Ovary (tissue), 9 donors: ENCODE results near the gene FYN. TPM values are rescaled to one million over a fixed set of nuclear protein-coding genes. Genes with fewer than 3 reads are reported as not detected.

Experiments
- DNase-seq, 5 donors: peaks; one replicate each; pipeline ENCODE4 v3.0.0-alpha.2; 2019 to 2020
- H3K27ac ChIP-seq, 2 donors: fragments of 200-600 bp; one replicate each; pipeline versions ENCODE4 v1.5.1 to v1.8.0; 2019 to 2022
- H3K27me3 ChIP-seq: fragments of 200-600 bp; one replicate; pipeline ENCODE4 v1.8.0; 2022
- H3K36me3 ChIP-seq: fragments of 200-600 bp; sonication (generic); one replicate; pipeline ENCODE4 v1.5.1; 2019
- H3K4me1 ChIP-seq: one replicate; pipeline ENCODE4 v1.8.1; 2013; ENCODE audit warnings: mild to moderate bottlenecking, moderate library complexity; ENCODE audit not compliant: insufficient read depth
- H3K4me3 ChIP-seq: fragments of 200-600 bp; sonication (generic); one replicate; pipeline ENCODE4 v1.5.1; 2017
- H3K9me3 ChIP-seq, 2 donors: fragments of 200-600 bp in 1 of 2; sonication (generic) in 1 of 2; one replicate each; pipeline versions ENCODE4 v1.5.1 to v1.8.1; 2013 to 2019; ENCODE audit warnings: mild to moderate bottlenecking in 1 of 2, moderate library complexity in 1 of 2
- CTCF ChIP-seq, 3 donors: fragments of 450-650 bp in 2 of 3; fragments of 200-600 bp in 1 of 3; IDR thresholded peaks; one replicate each; pipeline versions ENCODE4 v1.5.1 to v1.8.0; 2016 to 2022; ENCODE audit warnings: antibody characterized with exemption in 3 of 3, mild to moderate bottlenecking in 1 of 3
- EP300 ChIP-seq: sonication (generic); formaldehyde crosslinking; IDR thresholded peaks from one replicate; pipeline ENCODE4 v1.6.1; 2017; ENCODE audit warnings: antibody characterized with exemption
- POLR2A ChIP-seq: fragments of 450-650 bp; IDR thresholded peaks from one replicate; pipeline ENCODE4 v1.6.1; 2017; ENCODE audit warnings: antibody characterized with exemption, mild to moderate bottlenecking, moderate library complexity
- WGBS, 3 donors: extraction: QIAGEN DNeasy Blood & Tissue Kit in 1 of 3; methylation state at CpG; one replicate each; pipeline versions ENCODE4 v1.1.5 to v1.1.7; 2013 to 2017; 5-methylcytosine and 5-hydroxymethylcytosine counted together
- intact Hi-C, 4 donors: fragments of 100-400 bp; cut with DNase I; formaldehyde crosslinking; loops; one replicate each; pipeline versions ENCODE4 v1.11.0 to v1.15.1; 2022 to 2023
- polyA plus RNA-seq, 2 donors: library from polyadenylated mRNA; stranded (reverse); fragments of 200-250 nt in 1 of 2; fragments of 350-450 nt in 1 of 2; fragmentation: Illumina TruSeq in 1 of 2; extraction: RNeasy Lipid Tissue Mini Kit (QIAGEN cat#74804) in 1 of 2; gene quantifications; one replicate each; pipeline ENCODE4 v1.2.3, GENCODE V29; 2013 to 2014
- total RNA-seq, 7 donors: library from RNA; depleted of rRNA in 2 of 7; stranded (reverse); fragments of >200 nt in 2 of 7; fragmentation: NEBNext Ultra II Directional in 3 of 7; extraction: Animal tissue kit (Norgen Biotek cat#: 25700) in 3 of 7; gene quantifications; one replicate each; pipeline versions ENCODE4 v1.1.0 to v1.2.4, GENCODE V29; 2016 to 2023
- donor health status: DM: no; HTN: no; CAD: no; lungs with moderate emphysema.
- donor health status: DM: no; HTN: no; CAD: no.
- donor health status: Bipolar disorder and iron deficiency.
- donor health status: DM: yes; HTN: yes; CAD: no.
- donor health status: DM: no; HTN: no; CAD: no.
- donor health status: DM: yes; HTN: yes; CAD: no.

Gene FYN
- total and polyA plus RNA-seq, 9 donors: 37.2 to 116 (median 72.7) TPM

GRCh38 chr6:111771094-111771432 lies 102.2 kb downstream of the FYN start:
- H3K4me3 ChIP-seq: no peak overlapping the region
- H3K4me1 ChIP-seq: peaks cover 11% of the 10 kb centered on the region
- no peaks in the 10 kb centered on the region for H3K27me3 ChIP-seq
- H3K9me3 ChIP-seq: no peaks in the 10 kb centered on the region
- no peak for DNase-seq
- no peaks in the 10 kb centered on the region for H3K36me3 ChIP-seq
- no peak overlapping the region for H3K27ac ChIP-seq
- no peak for TF ChIP-seq CTCF (IDR thresholded peaks at IDR 0.05)
- no peak for TF ChIP-seq EP300
- no peak for TF ChIP-seq POLR2A
- intact Hi-C loops: no loop called here

GRCh38 chr6:111770263-111771093 lies 102.8 kb downstream of the FYN start:
- H3K4me1 ChIP-seq: peaks cover 10% of the 10 kb centered on the region
- intact Hi-C loops: no loop called here
- H3K27me3 ChIP-seq: no peaks in the 10 kb centered on the region
- 97 to 100% (median 98%) methylated on average over 6 of the region's 6 CpGs for WGBS, 3 donors
- TF ChIP-seq EP300 (no peak), POLR2A (no peak), CTCF (IDR thresholded peaks at IDR 0.05) (no peak)
- no peaks in the 10 kb centered on the region for H3K9me3 ChIP-seq
- no peaks in the 10 kb centered on the region for H3K36me3 ChIP-seq
- no peak for DNase-seq
- H3K4me3 ChIP-seq: no peak overlapping the region
- no peak overlapping the region for H3K27ac ChIP-seq

- no peak for DNase-seq
- Histone ChIP-seq H3K27ac (no peak overlapping the region), H3K4me3 (no peak overlapping the region), H3K4me1 (peaks cover 7% of the 10 kb centered on the region), H3K36me3 (no peaks in the 10 kb centered on the region), H3K9me3 (no peaks in the 10 kb centered on the region), H3K27me3 (no peaks in the 10 kb centered on the region)
- TF ChIP-seq CTCF (IDR thresholded peaks at IDR 0.05) (no peak), POLR2A (no peak), EP300 (no peak)
- intact Hi-C loops: no loop called here
- 79 to 86% (median 80%) methylated on average over 1 of the region's 1 CpG for WGBS, 3 donors
Observed at GRCh38 chr6:111769365-111770152, 103.7 kb downstream of the FYN start.

- WGBS, 3 donors: 93 to 97% (median 96%) methylated on average over 2 of the region's 2 CpGs
- no peak for DNase-seq
- Histone ChIP-seq H3K9me3 (no peaks in the 10 kb centered on the region), H3K4me3 (no peak overlapping the region), H3K27ac (no peak overlapping the region), H3K36me3 (no peaks in the 10 kb centered on the region), H3K4me1 (peaks cover 6% of the 10 kb centered on the region), H3K27me3 (no peaks in the 10 kb centered on the region)
- intact Hi-C loops: no loop called here
- no peak for TF ChIP-seq POLR2A
- TF ChIP-seq EP300: no peak
- TF ChIP-seq CTCF (IDR thresholded peaks at IDR 0.05): no peak
Observed at GRCh38 chr6:111768431-111768770, 104.9 kb downstream of the FYN start.
